ENCODE data around the gene SPATA21. TPM values are rescaled to one million over a fixed set of nuclear protein-coding genes. Genes with fewer than 3 reads are reported as not detected.
A peak's percentile ranks its signal among the peaks of the same experiment; 100 is the strongest.
"Not testable (repeated sequence)": the region's sequence is repeated elsewhere in the genome, so short reads cannot be mapped to it uniquely, and the experiment has no call there.

Gene SPATA21
- total and polyA plus RNA-seq, 10 of the 15 experiments (the other 5 are each of a cell fraction or from before 2014, with no cell fraction given): 0.05 to 1.1 (median 0.24) TPM; not detected in 1

GRCh38 chr1:16366722-16367257 lies 70.4 kb downstream of the SPATA21 start, which contains the start of gene SZRD1 (continued):
- no peak for TF ChIP-seq ZBTB11 (CRISPR knock-in tag; IDR thresholded peaks at IDR 0.05)
- no peak; the same call in 1 of the 2 replicates for TF ChIP-seq ESRRA (IDR thresholded peaks at IDR 0.05; ENCODE audit: low read length)
- TF ChIP-seq MLLT1 (IDR thresholded peaks at IDR 0.05): 0 out of 2 replicates have a peak, but pooled peaks have one; percentile 1
- TF ChIP-seq SUZ12 (IDR thresholded peaks at IDR 0.05; ENCODE audit: unreplicated experiment): no peak

GRCh38 chr1:16365146-16365498 lies 72.1 kb downstream of the SPATA21 start:
- H3K4me1 ChIP-seq (ENCODE audit: control insufficient read depth, insufficient read depth, low read length): not testable (repeated sequence)

More at GRCh38 chr1:16365146-16365498, 72.1 kb downstream of the SPATA21 start:
- SMC1A ChIA-PET (ENCODE audit: uncharacterized antibody, unreplicated experiment): interaction anchor here (0.6 to 5.4 kb wide), 4 partner anchors 11 to 283 kb away, joined by 3 to 43 read pairs (median 18); partner anchors contain the start of gene FBXO42
- BruUV-seq (replicated peaks); H3K4me2 ChIP-seq (ENCODE audit: control insufficient read depth, insufficient read depth); H3K9ac ChIP-seq (ENCODE audit: control insufficient read depth, insufficient read depth, low read length); FAIRE-seq; ATAC-seq; H4K20me1 ChIP-seq (ENCODE audit: control insufficient read depth, insufficient read depth); in situ Hi-C loops (cut with MboI); DNase-seq (ENCODE audit: low read depth, low spot score); H3K36me3 ChIP-seq (ENCODE audit: control insufficient read depth in 2 of 2, insufficient read depth in 2 of 2, low read length in 1 of 2); H3K27me3 ChIP-seq (replicated peaks in 1 of 2; ENCODE audit: control insufficient read depth in 2 of 2, insufficient read depth in 2 of 2, low read length in 1 of 2); H3K27ac ChIP-seq (ENCODE audit: control insufficient read depth, insufficient read depth); H3K9me3 ChIP-seq (replicated peaks; ENCODE audit: control insufficient read depth, insufficient read depth, low read length); H2AFZ ChIP-seq (ENCODE audit: control insufficient read depth, low read depth, low read length); H3K4me3 ChIP-seq: not testable (repeated sequence)
- CTCF ChIA-PET: interaction anchor here (0.9 to 5.3 kb wide), 9 partner anchors 11 to 285 kb away, joined by 3 to 104 read pairs (median 15); partner anchors contain the start of genes FBXO42 and NECAP2
- WGBS (ENCODE audit: insufficient coverage, insufficient replicate concordance, low lambda C conversion rate, missing lambda C conversion rate): 58% methylated on average over 1 of the region's 3 CpGs
- intact Hi-C loops (cut with micrococcal nuclease; ENCODE audit: unreplicated experiment): loop anchor here (5.0 kb wide), 3 partner anchors 128 to 518 kb away; partner anchors contain the start of genes CPLANE2 and SPEN
- POLR2A ChIA-PET: interaction anchor here (0.6 to 2.2 kb wide), 8 partner anchors 11 to 282 kb away, joined by 3 to 21 read pairs (median 4); partner anchors contain the start of genes FBXO42 and NECAP2
- RAD21 ChIA-PET (ENCODE audit: unreplicated experiment): interaction anchor here (1.0 to 5.1 kb wide), 5 partner anchors 9 to 286 kb away, joined by 4 to 31 read pairs (median 6); partner anchors contain the start of genes CPLANE2 and FBXO42
- peaks cover 29% of the 10 kb centered on the region for H3K79me2 ChIP-seq (ENCODE audit: control insufficient read depth, insufficient read depth, low read length)

Data from GM12878 (cell line).